Erythroblast (primary cell): ENCODE measurements around the gene HBB.
A peak's percentile ranks its signal among the peaks of the same experiment; 100 is the strongest.

Source experiments
- GATA1 ChIP-seq: IDR thresholded peaks from 2 replicates; pipeline ENCODE4 v1.6.1; 2011; ENCODE audit warnings: low read depth, mild to moderate bottlenecking, control low read depth, low read length, moderate library complexity
- POLR2A ChIP-seq: IDR thresholded peaks from 2 replicates; pipeline ENCODE4 v1.6.1; 2011; ENCODE audit warnings: mild to moderate bottlenecking, low read length

GRCh38 chr11:5231111-5231510 is 4.2 kb upstream of the HBB start:
- TF ChIP-seq POLR2A (peak; percentile 66), GATA1 (no peak)
